NCI-H2171 (cell line): ENCODE data around the gene NBPF1.
"Not testable (repeated sequence)": the region's sequence is repeated elsewhere in the genome, so short reads cannot be mapped to it uniquely, and the experiment has no call there.

Experiments
- DNase-seq: peaks from one replicate; lab custom pipeline; 2025; lab: John Stamatoyannopoulos, UW

Gene NBPF1

GRCh38 chr1:16613185-16614147 is at the start of gene NBPF1:
Gene NBPF1 (minus strand): TSS chr1:16613564.
- DNase-seq = peak; percentile 100

DNA sequence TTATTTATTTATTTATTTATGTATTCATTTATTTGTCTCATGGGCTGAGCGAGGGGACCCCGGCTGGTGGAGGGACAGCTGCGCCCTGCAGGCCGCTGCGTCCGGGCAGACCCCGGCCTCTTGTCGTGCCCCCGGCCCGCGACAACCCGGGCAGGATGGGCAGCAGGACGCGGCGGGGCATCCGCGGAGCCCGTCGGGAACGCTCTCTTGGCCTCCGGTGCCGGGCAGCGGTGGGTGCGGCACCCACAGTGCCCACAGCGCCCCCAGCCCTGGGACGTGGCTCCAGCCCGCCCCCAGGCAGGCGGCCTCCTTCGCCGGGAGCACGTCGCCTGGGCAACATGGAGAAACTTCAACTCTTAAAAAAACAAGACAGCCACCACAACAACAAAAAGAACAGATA is 44.9 kb upstream of the NBPF1 start:
- DNase-seq = not testable (repeated sequence)

DNA sequence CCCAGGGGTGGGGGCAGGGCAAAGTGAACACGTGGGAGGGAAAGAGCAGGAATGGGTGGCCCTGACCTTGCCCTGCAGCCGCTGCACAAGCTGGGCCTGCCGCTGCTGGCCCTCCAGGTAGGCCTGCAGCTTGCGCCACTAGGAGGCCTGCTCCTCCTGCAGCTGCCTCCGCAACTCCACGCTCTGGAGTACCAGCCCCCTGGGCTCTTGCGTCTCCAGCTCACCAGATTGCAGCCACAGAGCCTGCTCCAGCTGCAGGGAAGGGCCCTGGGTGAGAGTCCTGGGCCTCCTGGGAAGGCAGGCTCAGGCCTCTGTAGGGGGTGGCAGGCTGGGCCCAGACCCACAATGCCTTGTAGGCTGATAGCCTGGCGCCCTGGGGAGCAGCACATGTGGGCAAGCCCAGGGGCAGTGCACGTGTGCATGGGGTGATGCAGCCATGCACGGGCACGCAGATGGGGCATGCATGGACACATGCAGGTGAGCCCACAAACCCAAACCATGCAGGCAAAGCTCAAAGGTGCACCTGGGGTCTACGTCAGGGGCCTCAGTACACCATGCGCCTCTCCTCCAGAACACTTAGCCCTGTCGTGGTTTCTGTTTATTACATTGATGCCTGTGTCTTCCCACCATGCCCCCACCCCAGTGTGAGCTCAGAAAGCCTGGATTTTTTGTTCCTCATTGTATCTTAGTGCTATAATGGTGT is 43.8 kb upstream of the NBPF1 start:
- not testable (repeated sequence) for DNase-seq

GRCh38 chr1:16656574-16656973 is 43.2 kb upstream of the NBPF1 start:
- not testable (repeated sequence) for DNase-seq

DNA sequence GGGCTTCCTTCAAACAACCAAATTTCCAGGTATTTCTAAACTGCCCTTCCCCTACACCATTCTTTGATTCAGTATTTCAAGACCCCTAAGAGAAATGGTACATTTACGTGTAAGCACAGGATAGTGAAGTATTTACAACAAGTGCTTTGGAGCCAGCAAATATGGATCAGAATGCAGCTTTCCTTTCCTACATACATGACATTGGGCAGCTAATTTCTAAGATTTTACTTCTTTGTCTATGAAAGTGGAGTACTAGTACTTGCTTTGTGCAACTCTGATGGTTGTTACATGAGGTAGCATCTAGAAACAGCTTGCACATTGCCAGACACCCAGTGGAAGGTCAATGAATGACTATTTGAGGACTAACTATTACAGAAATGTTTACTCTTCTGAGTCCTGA is 38.2 kb upstream of the NBPF1 start:
- DNase-seq = not testable (repeated sequence)

DNA sequence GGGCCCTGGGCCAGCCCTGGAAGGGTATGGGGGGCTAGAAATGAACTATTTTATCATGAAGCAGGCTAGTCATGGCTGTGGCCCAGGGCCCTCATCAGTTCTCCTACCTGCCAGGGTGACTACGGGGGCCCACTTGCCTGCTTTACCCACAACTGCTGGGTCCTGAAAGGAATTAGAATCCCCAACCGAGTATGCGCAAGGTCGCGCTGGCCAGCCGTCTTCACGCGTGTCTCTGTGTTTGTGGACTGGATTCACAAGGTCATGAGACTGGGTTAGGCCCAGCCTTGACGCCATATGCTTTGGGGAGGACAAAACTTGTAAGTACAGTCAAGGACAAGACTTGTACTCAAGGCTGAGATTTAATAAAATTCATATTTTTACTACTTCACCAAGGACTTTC is 36.6 kb upstream of the NBPF1 start:
- not testable (repeated sequence) for DNase-seq

- DNase-seq = not testable (repeated sequence)
These were observed 36.0 kb upstream of the NBPF1 start for GRCh38 chr1:16649390-16649789.

DNA sequence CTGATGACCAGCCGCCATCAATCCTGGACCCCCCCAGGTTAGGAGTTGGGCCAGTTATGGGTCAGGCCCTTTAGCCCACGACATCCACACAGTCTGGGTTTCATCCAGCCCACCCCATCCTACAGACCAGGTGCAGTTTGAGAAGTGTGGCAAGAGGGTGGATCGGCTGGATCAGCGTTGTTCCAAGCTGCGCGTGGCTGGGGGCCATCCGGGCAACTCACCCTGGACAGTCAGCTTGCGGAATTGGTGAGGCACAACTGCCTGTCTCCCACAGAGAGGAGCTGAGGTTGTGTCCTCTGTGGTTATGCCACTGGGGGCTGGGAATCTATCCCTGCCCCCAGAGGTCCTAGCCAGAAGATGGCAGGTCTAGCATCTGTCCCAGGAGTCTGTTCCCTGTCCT is 35.4 kb upstream of the NBPF1 start:
- DNase-seq = not testable (repeated sequence)

DNA sequence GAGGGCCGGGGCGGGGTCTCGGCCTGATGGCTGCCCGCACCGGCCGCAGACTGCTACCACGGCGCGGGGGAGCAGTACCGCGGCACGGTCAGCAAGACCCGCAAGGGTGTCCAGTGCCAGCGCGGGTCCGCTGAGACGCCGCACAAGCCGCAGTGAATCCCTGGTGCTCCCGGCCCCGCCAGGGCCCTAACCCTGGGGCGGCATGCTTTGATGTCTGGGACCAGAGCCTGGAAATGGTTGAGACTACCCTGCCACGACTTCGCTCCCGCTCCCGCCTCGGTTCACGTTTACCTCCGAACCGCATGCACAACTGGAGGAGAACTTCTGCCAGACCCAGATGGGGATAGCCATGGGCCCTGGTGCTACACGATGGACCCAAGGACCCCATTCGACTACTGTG is 34.9 kb upstream of the NBPF1 start:
- DNase-seq = not testable (repeated sequence)

GRCh38 chr1:16647179-16648176 is 34.1 kb upstream of the NBPF1 start:
- not testable (repeated sequence) for DNase-seq

DNA sequence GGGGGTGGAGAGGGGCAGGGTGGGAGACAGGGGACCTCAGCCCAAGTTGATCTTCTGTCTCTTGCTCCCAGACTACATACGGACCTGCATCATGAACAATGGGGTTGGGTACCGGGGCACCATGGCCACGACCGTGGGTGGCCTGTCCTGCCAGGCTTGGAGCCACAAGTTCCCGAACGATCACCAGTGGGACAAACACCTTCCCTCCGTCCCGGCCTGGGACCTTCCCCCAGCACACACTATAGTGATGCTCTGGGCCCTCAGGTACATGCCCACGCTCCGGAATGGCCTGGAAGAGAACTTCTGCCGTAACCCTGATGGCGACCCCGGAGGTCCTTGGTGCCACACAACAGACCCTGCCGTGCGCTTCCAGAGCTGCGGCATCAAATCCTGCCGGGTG is 33.4 kb upstream of the NBPF1 start:
- not testable (repeated sequence) for DNase-seq

GRCh38 chr1:16646061-16646664 is 32.8 kb upstream of the NBPF1 start:
- not testable (repeated sequence) for DNase-seq

DNA sequence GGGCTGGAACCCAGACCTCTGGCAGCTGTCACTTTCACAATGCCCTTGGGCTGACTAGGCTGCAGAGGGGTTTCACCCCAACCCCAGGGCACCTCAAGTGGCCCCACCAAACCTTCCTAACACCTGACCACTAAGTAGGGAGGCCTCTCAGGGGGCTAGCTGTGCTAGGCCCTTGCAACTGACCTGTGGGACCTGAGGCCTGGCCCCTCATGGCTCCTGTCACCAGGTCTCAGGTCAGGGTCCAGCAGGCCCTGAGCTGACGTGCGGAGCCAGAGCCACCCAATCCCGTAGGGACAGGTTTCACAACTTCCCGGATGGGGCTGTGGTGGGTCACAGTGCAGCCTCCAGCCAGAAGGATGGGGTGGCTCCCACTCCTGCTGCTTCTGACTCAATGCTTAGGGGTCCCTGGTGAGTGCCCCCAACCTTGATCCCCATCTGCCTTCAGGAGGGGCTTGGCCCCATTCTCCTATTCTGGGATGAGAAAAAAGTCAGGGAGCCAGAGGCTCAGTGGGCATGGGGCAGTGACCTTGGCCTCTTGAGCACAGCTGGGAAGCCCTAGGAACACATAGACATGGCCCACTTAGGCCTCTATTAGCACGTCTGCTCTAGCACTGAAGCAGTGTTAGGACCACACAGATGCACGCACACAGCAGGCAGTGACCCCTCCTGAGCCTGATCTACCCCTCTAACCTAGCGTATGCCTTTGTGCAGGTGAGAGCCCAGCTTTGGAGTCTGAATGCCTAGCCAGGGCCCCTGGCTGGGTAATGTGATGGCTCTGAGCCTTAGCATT is 32.1 kb upstream of the NBPF1 start:
- DNase-seq = not testable (repeated sequence)

DNA sequence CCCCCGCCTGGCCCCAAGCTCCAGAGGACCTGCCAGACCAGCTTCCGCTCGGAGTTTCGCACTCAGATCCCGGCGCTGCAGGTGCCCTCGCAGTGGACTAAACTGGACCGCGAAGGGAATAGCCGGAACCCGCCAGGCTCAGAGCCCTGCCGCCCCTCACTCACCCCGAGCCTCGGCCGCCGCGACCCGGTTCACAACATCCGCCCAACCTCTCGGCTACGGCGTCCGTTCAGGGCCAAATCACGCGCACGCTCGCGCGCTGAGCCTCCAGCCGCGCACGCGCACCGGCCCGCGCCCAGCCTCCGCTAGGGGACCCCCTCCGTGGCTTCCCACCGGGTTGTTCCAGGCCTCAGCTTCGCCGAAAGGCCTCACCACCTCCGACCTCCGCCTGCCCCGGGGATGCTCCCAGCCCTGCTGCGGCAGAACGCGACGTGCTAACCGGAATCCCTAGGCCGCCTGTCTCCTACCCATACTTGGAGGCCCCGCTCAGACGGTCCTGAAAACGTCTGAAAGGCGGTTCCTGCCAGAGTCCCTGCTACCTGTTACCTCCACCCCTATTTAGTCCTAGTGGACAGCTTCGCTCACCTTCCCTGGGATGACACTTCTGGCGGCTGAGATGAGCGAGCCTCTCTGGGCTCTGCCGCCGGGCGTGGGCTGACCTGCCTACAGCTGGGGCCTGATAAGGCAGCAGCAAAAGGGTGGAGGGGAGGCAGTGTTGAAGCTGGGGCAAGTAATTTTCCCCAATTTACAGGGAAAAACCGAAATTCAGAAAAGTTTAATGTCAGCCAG is 31.3 kb upstream of the NBPF1 start:
- peak; percentile 98 for DNase-seq

DNA sequence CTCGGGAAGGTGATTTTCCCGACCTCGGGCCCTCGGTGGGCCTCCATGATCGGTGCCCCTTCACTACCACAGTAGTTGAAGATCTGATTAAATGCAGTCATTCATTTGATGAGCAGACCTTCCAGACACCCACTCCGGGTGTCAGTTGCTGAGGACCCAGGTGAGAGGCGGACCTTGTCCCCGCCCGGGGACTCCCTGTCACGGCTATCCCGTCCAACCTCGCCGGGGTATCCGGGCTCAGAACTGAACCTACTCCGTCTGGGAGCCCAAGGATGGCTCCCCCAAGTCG is 30.8 kb upstream of the NBPF1 start:
- DNase-seq = no peak

DNA sequence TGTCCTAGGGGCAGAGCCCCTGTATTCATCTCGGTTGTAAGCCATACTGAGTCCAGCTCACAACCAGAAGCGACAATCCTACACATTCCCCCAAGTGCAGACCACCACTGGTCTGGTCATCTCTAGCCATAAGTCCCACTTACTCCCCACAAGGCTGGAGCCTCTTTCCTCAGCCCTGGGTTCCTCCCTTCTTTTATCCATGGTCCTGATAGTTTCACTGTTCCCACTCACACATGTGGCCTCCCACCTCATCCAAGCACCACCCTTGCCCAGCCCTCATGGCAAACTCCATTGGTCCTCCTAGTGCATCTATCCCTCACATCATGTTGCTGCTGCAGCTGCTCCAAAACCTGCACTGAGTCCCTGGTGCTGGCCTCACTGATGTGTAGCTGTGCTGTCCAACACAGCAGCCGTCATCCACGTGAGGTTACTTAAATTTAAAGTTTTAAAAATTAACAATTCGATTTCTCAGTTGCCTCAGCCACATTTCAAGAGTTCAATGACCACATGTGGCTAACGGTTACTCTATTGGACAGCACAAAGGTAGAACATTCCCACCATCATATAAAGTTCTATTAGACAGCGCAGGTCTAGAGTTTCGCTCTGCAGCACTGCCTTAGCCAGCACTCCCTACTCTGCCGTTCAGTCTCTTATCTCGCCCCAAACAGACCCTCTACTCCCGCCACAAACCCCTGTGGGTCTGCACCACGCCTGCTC is 30.3 kb upstream of the NBPF1 start:
- DNase-seq = not testable (repeated sequence)

DNA sequence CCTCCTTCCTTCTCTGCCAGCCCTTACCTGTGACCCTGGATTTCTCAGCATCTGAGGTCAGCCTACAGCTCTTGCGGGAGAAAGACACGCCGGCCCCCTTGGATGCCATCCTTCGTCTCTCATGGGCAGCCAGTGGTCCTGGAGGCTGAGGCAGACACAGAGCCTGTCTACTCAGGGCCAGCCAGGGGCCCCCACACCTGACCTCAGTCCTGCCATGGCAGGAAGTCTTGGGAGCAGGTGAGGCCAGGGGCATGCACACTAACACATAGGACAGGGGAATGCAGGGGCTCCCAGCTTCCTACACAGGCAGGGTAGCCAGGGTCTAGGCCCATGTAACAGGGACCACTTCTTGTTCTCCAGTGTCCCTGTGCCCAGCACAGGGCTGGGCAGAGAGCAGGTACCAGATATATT is 29.6 kb upstream of the NBPF1 start:
- not testable (repeated sequence) for DNase-seq

- not testable (repeated sequence) for DNase-seq
These were observed 28.9 kb upstream of the NBPF1 start for GRCh38 chr1:16642025-16642966.
